Mesendoderm (in vitro differentiated cells): Measurements from ENCODE around the gene ATP13A2.

Experiments used
- DNase-seq: peaks from one replicate; pipeline ENCODE4 v3.0.0; 2013
- H2AK5ac ChIP-seq: 2 replicates; pipeline ENCODE4 v1.6.1; 2013; ENCODE audit warnings: low read length, inconsistent platforms
- H2BK120ac ChIP-seq: 2 replicates; pipeline ENCODE4 v1.6.1; 2013; ENCODE audit warnings: low read depth, mild to moderate bottlenecking, low read length, moderate library complexity, mixed read lengths
- H2BK15ac ChIP-seq: replicated peaks from 2 replicates; pipeline ENCODE4 v1.6.1; 2013; ENCODE audit warnings: low read depth, mild to moderate bottlenecking, moderate library complexity
- H2BK5ac ChIP-seq: 2 replicates; pipeline ENCODE4 v1.6.1; 2013; ENCODE audit warnings: low read length, inconsistent platforms
- H3K18ac ChIP-seq: 2 replicates; pipeline ENCODE4 v1.6.1; 2013; ENCODE audit warnings: mild to moderate bottlenecking, low read length, mixed read lengths
- H3K23ac ChIP-seq: one replicate; pipeline ENCODE4 v1.6.1; 2013; ENCODE audit warnings: low read length
- H3K27ac ChIP-seq: 2 replicates; pipeline ENCODE4 v1.5.1; 2013; ENCODE audit warnings: low read depth, mild to moderate bottlenecking, inconsistent platforms, low read length, moderate library complexity
- H3K27me3 ChIP-seq: 2 replicates; pipeline ENCODE4 v1.6.1; 2013; ENCODE audit warnings: low read length, control low read depth, mild to moderate bottlenecking, inconsistent platforms; ENCODE audit not compliant: insufficient read depth, poor library complexity
- H3K36me3 ChIP-seq: 2 replicates; pipeline ENCODE4 v1.6.1; 2013; ENCODE audit warnings: low read length, inconsistent platforms; ENCODE audit not compliant: control insufficient read depth, insufficient read depth
- H3K4ac ChIP-seq: one replicate; pipeline ENCODE4 v1.6.1; 2013; ENCODE audit warnings: low read depth, mild to moderate bottlenecking, low read length, moderate library complexity
- H3K4me1 ChIP-seq: 2 replicates; pipeline ENCODE4 v1.6.1; 2013; ENCODE audit warnings: low read depth, low read length, inconsistent platforms; ENCODE audit not compliant: control insufficient read depth
- H3K4me2 ChIP-seq: 2 replicates; pipeline ENCODE4 v1.6.1; 2013; ENCODE audit warnings: low read length
- H3K4me3 ChIP-seq: 2 replicates; pipeline ENCODE4 v1.5.1; 2013; ENCODE audit warnings: mild to moderate bottlenecking, low read length
- H3K56ac ChIP-seq: one replicate; pipeline ENCODE4 v1.6.1; 2013; ENCODE audit warnings: low read length
- H3K79me1 ChIP-seq: 2 replicates; pipeline ENCODE4 v1.6.1; 2013; ENCODE audit warnings: low read length, inconsistent platforms
- H3K79me2 ChIP-seq: 2 replicates; pipeline ENCODE4 v1.6.1; 2013; ENCODE audit warnings: mild to moderate bottlenecking, low read length; ENCODE audit not compliant: control insufficient read depth, insufficient read depth
- H3K9ac ChIP-seq: 2 replicates; pipeline ENCODE4 v1.6.1; 2013; ENCODE audit warnings: low read length, inconsistent platforms
- H4K5ac ChIP-seq: one replicate; pipeline ENCODE4 v1.6.1; 2013; ENCODE audit warnings: low read length
- H4K8ac ChIP-seq: one replicate; pipeline ENCODE4 v1.6.1; 2013; ENCODE audit warnings: low read depth, mild to moderate bottlenecking, control low read depth, low read length, moderate library complexity
- WGBS: extraction: QIAGEN DNeasy Blood & Tissue Kit; methylation state at CpG from one replicate; pipeline ENCODE4 v1.1.7; 2013; ENCODE audit warnings: low lambda C conversion rate, missing lambda C conversion rate; ENCODE audit not compliant: insufficient coverage; ENCODE audit errors: extremely low coverage; 5-methylcytosine and 5-hydroxymethylcytosine counted together

Gene ATP13A2

DNA sequence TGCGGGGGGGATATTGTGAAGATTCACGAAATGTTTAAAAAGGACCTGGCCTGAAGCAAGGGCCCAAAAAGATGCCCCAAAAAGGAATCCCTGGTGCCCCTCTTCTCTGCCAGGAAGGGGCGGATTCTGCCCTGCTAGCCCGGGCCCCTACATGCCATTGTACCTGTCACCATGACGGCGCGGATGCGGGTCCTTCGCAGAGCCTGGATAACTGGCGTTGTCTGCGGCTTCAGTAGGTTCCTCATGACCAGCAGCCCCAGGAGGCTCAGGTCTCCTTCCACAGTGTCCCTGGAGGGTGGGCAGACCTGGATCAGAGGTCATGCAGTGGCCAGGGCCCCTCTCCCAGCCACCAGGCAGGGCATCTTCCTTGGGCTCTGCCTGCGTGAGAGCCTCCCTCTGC lies 20.2 kb downstream of the ATP13A2 start:
- no peaks in the 10 kb centered on the region for H3K79me2 ChIP-seq
- H2AK5ac ChIP-seq, result no peak overlapping the region
- H3K4me1 ChIP-seq, result no peaks in the 10 kb centered on the region
- WGBS, result no CpG with 5 or more reads among the region's 12 CpGs
- no peak overlapping the region for H3K4ac ChIP-seq
- no peak overlapping the region for H3K56ac ChIP-seq
- H3K4me3 ChIP-seq, result no peak overlapping the region
- no peak overlapping the region for H3K4me2 ChIP-seq
- H3K27ac ChIP-seq, result no peak overlapping the region
- no peak for DNase-seq
- no peaks in the 10 kb centered on the region for H3K79me1 ChIP-seq
- no peaks in the 10 kb centered on the region for H3K27me3 ChIP-seq
- no peaks in the 10 kb centered on the region for H3K36me3 ChIP-seq
- no peak overlapping the region for H2BK5ac ChIP-seq
- H4K5ac ChIP-seq, result no peak overlapping the region
- H3K18ac ChIP-seq, result no peak overlapping the region
- H4K8ac ChIP-seq, result no peak overlapping the region
- H3K9ac ChIP-seq, result no peak overlapping the region
- H3K23ac ChIP-seq, result no peak overlapping the region
- no peak overlapping the region for H2BK15ac ChIP-seq
- no peak overlapping the region for H2BK120ac ChIP-seq

- Histone ChIP-seq H3K4me1 (no peaks in the 10 kb centered on the region), H4K8ac (no peak overlapping the region), H2BK5ac (no peak overlapping the region), H2AK5ac (no peak overlapping the region), H3K27me3 (no peaks in the 10 kb centered on the region), H3K4me2 (no peak overlapping the region), H3K79me1 (no peaks in the 10 kb centered on the region), H3K9ac (no peak overlapping the region), H3K79me2 (no peaks in the 10 kb centered on the region), H3K36me3 (no peaks in the 10 kb centered on the region), H4K5ac (no peak overlapping the region), H2BK15ac (no peak overlapping the region), H3K56ac (no peak overlapping the region), H3K27ac (no peak overlapping the region), H2BK120ac (no peak overlapping the region), H3K4ac (no peak overlapping the region), H3K18ac (no peak overlapping the region), H3K23ac (no peak overlapping the region), H3K4me3 (no peak overlapping the region)
- DNase-seq, result no peak
- WGBS, result no CpG with 5 or more reads among the region's 22 CpGs
Measured at GRCh38 chr1:16989676-16990391, 21.9 kb downstream of the ATP13A2 start.

- H3K27ac ChIP-seq, result no peak overlapping the region
- H3K56ac ChIP-seq, result no peak overlapping the region
- no peak overlapping the region for H3K23ac ChIP-seq
- no peaks in the 10 kb centered on the region for H3K79me1 ChIP-seq
- no peaks in the 10 kb centered on the region for H3K4me1 ChIP-seq
- no peak overlapping the region for H4K5ac ChIP-seq
- no peak overlapping the region for H3K18ac ChIP-seq
- no peaks in the 10 kb centered on the region for H3K36me3 ChIP-seq
- H2AK5ac ChIP-seq, result no peak overlapping the region
- no peaks in the 10 kb centered on the region for H3K79me2 ChIP-seq
- DNase-seq, result no peak
- no peak overlapping the region for H4K8ac ChIP-seq
- no peak overlapping the region for H3K4ac ChIP-seq
- no peak overlapping the region for H2BK5ac ChIP-seq
- no peak overlapping the region for H3K9ac ChIP-seq
- no peak overlapping the region for H2BK15ac ChIP-seq
- no peak overlapping the region for H3K4me3 ChIP-seq
- no peak overlapping the region for H3K4me2 ChIP-seq
- H2BK120ac ChIP-seq, result no peak overlapping the region
- H3K27me3 ChIP-seq, result no peaks in the 10 kb centered on the region
- WGBS, result no CpG with 5 or more reads among the region's 13 CpGs
Measured at GRCh38 chr1:16988210-16988609, 23.5 kb downstream of the ATP13A2 start.

- Histone ChIP-seq H3K79me2 (no peaks in the 10 kb centered on the region), H3K4ac (no peak overlapping the region), H2AK5ac (no peak overlapping the region), H3K18ac (no peak overlapping the region), H3K4me2 (no peak overlapping the region), H3K36me3 (no peaks in the 10 kb centered on the region), H3K23ac (no peak overlapping the region), H4K8ac (no peak overlapping the region), H3K56ac (no peak overlapping the region), H3K27me3 (no peaks in the 10 kb centered on the region), H2BK5ac (no peak overlapping the region), H2BK120ac (no peak overlapping the region), H4K5ac (no peak overlapping the region), H3K4me1 (no peaks in the 10 kb centered on the region), H3K9ac (no peak overlapping the region), H2BK15ac (no peak overlapping the region), H3K27ac (no peak overlapping the region), H3K79me1 (no peaks in the 10 kb centered on the region), H3K4me3 (no peak overlapping the region)
- no CpG with 5 or more reads among the region's 16 CpGs for WGBS
- DNase-seq, result peak; percentile 54
Measured at GRCh38 chr1:16986962-16987361, 24.8 kb downstream of the ATP13A2 start.

DNA sequence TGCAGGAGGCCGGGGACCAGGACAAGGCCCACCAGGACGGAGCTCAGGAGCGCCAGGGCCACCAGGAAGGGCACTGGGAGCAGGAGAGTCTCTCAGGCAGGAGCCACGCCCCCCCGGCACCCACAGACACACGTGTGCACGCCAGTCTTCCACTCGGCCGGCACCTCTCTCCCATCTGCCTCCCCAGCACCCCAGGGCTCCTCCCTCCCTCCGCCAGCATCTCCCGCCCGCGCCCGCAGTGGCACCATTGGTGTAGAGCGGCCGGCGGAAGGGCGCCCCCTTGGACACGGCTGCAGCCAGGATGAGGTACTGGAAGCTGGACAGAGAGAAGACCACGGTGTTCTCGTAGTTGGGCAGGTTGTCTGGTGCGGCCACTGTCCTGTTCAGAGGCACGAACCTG lies 25.2 kb downstream of the ATP13A2 start:
- Histone ChIP-seq H2BK15ac (no peak overlapping the region), H3K4ac (no peak overlapping the region), H3K9ac (no peak overlapping the region), H3K4me1 (no peaks in the 10 kb centered on the region), H3K27ac (no peak overlapping the region), H3K79me1 (no peaks in the 10 kb centered on the region), H3K4me2 (no peak overlapping the region), H3K23ac (no peak overlapping the region), H4K5ac (no peak overlapping the region), H3K79me2 (no peaks in the 10 kb centered on the region), H3K27me3 (no peaks in the 10 kb centered on the region), H2BK5ac (no peak overlapping the region), H3K36me3 (no peaks in the 10 kb centered on the region), H2BK120ac (no peak overlapping the region), H3K4me3 (no peak overlapping the region), H2AK5ac (no peak overlapping the region), H3K56ac (no peak overlapping the region), H4K8ac (no peak overlapping the region), H3K18ac (no peak overlapping the region)
- no peak for DNase-seq
- no CpG with 5 or more reads among the region's 23 CpGs for WGBS

DNA sequence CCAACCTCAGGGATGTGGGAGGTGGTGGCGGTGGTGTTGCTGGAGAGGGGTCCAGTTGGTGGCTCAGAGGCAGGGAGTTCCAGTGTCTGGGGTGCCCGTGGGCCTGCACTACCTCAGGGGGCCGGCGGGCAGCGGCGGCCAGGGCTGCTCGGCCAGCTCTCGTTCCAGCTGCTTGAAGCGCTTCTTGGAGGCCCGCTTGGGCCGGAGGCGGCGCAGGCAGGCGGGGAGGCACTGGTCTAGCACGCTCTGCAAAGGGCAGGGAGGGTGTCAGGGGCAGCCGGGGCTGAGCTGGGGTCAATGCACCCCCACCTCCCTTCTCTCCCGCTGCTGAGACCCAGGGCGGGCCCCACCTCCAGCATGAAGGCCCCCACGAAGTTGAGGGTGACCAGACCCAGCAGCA lies 25.6 kb downstream of the ATP13A2 start:
- Histone ChIP-seq H3K36me3 (no peaks in the 10 kb centered on the region), H2BK15ac (no peak overlapping the region), H3K4me3 (no peak overlapping the region), H3K4me1 (no peaks in the 10 kb centered on the region), H3K27ac (no peak overlapping the region), H3K79me2 (no peaks in the 10 kb centered on the region), H3K4me2 (no peak overlapping the region), H3K9ac (no peak overlapping the region), H2BK5ac (no peak overlapping the region), H4K5ac (no peak overlapping the region), H3K18ac (no peak overlapping the region), H2AK5ac (no peak overlapping the region), H3K56ac (no peak overlapping the region), H3K4ac (no peak overlapping the region), H2BK120ac (no peak overlapping the region), H3K23ac (no peak overlapping the region), H3K79me1 (no peaks in the 10 kb centered on the region), H3K27me3 (no peaks in the 10 kb centered on the region), H4K8ac (no peak overlapping the region)
- DNase-seq, result no peak
- no CpG with 5 or more reads among the region's 19 CpGs for WGBS
